Testis (tissue), 2 donors: ENCODE data around the gene HSP90B1.

Source experiments
- CTCF ChIP-seq, 3 experiments: fragments of 450-650 bp in 2 of 3; fragments of 200-600 bp in 1 of 3; sonication (generic) in 1 of 3; IDR thresholded peaks; one replicate each; pipeline ENCODE4 v1.5.1; 2016 to 2019; ENCODE audit warnings: antibody characterized with exemption in 3 of 3, mild to moderate bottlenecking in 2 of 3, moderate library complexity in 1 of 3
- POLR2A ChIP-seq: fragments of 450-650 bp; IDR thresholded peaks from one replicate; pipeline ENCODE4 v1.6.1; 2017; ENCODE audit warnings: antibody characterized with exemption, mild to moderate bottlenecking, moderate library complexity

- TF ChIP-seq POLR2A (no peak), CTCF (IDR thresholded peaks at IDR 0.05) (no peak)
Observed at GRCh38 chr12:103882861-103883596, 47.2 kb upstream of the HSP90B1 start.
